Inferior parietal cortex (tissue), 1 donor: ENCODE data around the gene CLASP1.
"Not testable (repeated sequence)": the region's sequence is repeated elsewhere in the genome, so short reads cannot be mapped to it uniquely, and the experiment has no call there.

ENCODE experiments used
- DNase-seq: peaks from one replicate; pipeline ENCODE4 v3.0.0-alpha.2; 2016; ENCODE audit errors: extremely low spot score

The CLASP1 gene

DNA sequence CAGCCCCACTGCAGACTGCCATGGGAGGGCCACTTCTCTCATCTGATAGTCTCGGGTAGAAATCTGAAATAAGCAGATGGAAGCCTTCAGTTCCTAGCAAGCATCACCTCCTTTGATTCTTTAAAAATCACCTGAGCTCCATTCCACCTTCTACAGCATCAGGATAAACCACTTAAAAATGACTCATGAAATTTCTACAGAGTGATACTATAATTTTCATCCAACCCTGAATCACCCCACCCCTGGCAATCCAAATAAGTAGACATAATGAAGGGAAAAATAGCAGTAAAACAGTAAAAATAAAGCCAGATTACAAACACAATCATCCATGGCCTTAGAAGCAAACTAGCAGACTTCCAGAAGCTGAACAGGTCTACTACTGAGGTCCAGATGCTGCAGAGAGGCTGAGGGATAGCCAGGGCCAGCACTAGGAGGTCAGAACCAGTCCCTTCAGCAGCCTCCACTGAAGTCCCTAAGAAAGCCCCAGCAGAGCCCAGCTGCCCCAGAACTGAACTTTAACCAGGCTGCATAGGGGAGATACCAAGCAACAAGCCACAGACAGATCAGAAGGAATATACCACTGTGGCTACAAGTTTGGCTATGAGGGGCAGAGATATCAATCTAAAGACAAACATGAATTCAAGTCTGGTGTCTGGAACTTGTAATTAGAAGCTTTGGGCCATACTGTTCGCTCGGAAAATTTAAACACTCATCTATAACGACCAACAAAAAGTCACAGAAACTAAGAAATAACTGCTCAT lies 173.3 kb downstream of the CLASP1 start:
- DNase-seq = no peak

DNA sequence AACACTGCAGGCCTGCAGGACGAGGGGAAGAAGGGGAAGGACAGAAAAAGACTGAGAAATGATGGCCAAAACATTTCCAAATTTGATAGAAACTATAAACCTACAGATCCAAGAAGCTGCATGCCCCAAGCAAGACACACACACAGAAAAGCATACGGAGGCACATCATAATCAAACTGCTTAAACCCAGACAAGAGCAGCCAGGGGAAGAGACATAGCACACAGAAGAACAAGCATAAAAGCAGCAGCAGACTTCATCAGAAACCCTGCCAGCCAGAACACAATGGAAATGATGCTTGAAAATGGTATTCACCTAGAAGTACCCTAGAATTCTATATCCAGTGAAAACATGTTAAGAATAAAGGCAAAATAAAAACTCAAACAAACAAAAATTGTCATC lies 175.8 kb downstream of the CLASP1 start:
- DNase-seq = no peak

- no peak for DNase-seq
Measured at GRCh38 chr2:121472470-121472993, 176.7 kb downstream of the CLASP1 start.

DNA sequence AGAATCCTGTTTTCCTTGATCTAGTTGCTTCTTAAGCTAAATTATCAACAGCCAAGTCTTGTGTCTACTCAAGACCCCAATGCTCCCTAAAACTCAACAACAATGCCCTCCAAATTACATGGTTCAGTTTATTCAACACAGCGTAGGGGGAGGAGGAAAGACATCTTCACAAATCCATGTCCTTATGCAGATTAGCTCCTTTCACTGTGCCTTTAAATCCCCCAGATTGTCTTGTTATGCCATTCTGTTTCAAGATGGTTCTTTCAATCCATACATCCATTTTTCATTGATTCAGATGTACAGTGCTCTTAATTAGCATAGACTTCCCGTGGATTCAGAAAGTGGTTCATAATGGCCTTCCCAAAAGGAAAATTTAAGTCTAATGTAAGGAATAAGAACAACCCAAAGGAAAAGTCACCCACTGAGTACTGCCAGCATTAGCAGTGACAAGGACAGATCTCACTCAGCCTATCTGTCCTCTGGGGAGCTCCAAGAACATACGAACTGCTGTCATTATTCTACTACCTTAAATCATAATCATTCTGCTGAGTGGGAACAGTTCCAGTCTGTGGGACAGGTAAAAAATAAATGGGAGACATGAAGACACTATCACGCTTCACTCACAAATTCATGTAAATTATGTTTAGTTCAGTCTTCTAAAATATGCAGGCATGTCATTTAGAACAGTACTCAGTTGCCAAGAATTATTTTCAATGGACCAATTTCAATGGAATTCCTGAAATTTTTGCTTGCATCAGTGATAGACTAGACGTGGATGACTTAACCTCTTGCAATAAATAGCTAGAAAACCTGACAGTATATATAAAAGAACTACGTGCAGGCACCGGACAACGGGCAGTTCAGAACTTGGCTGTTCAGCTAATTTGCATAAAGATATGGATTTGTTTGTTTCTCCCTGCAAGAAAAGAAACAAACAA lies 177.5 kb downstream of the CLASP1 start:
- no peak for DNase-seq

DNA sequence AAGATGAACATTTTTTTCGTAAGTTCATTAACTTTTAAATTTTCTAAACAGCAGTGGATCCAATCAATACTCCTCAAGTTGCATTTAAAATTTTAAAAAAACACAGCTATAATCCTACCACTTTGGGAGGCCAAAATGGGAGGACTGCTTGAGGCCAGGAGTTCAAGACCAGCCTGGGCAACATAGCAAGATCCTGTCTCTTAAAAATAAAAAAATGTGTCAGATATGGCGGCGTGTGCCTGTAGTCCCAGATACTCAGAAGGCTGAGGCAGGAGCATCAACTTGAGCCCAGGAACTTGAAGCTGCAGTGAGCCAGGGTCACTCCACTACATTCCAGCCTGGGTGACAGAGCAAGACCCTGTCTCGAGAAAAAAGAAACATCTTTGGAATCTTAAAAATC lies 178.3 kb downstream of the CLASP1 start:
- DNase-seq = no peak

- no peak for DNase-seq
Measured at GRCh38 chr2:121469356-121469755, 179.9 kb downstream of the CLASP1 start.

- DNase-seq = no peak
Measured at GRCh38 chr2:121468936-121469335, 180.3 kb downstream of the CLASP1 start.

- DNase-seq = no peak
Measured at GRCh38 chr2:121459291-121459690, 190.0 kb downstream of the CLASP1 start.

- DNase-seq = no peak
Measured at GRCh38 chr2:121456325-121456724, 192.9 kb downstream of the CLASP1 start.

GRCh38 chr2:121455446-121455845 lies 193.8 kb downstream of the CLASP1 start:
- DNase-seq = no peak

GRCh38 chr2:121454549-121455090 lies 194.6 kb downstream of the CLASP1 start:
- no peak for DNase-seq

DNA sequence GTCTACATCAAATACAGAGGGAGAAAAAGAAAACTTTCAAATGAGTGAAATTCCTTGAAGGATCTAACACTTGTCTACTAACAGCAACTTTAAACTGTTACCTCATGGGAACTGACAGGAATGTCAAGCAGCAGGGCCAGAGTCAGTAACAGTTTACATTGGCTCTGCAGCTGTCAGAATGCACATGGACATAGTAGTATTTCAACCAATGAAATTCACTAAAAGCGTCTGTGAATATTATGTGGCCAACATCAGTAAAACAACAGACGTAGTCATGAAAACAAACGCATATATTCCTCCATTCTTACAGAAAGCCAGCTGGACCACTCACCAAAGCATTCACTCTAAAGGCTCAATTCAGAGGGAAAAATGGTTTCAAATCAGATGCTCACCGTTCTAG lies 197.9 kb downstream of the CLASP1 start:
- no peak for DNase-seq

DNA sequence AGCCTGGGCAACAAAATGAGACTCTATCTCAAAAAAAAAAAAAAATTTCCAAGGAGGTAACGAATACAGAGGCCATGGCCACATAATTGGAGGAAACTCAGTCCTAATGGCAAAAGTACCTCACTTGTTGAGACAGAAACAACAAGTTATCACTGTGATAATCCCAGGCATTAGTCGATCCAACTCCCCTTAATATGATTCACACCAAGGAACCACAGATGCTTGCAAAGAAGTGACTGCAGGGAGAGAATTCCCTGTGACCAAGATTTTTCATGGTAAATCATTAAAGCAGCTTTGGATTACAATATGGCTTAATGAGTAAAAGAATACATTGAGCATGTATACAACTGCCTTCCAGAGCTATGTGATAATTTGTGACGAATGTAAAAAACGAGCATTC lies 199.0 kb downstream of the CLASP1 start:
- DNase-seq = no peak

DNA sequence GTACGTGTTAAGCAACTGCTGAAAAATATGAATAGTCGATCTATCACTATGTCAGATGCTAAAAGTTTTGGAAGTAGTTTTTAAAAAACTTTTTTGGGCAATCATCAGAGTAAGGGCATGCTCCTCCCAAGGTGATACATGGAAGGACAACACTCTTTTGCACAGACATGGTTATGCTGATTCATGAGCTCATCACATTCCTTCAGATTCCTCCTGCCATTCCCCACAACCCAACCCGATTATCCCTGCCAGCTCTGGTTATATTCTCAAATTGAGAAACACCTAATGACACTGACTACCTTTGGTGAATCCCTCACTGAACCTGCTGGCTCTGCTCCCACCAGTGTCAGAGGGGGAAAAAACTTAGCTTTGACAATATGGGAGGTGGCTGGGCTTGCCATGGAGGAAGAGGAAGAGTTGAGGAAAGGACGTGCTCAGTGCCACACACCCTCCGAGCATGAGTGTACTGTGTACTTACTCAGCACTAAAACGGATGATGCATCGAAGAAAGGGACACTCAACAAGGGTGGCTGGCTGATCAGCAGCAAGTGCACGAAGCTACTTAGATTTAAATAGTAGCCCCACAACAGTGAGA lies 202.5 kb downstream of the CLASP1 start:
- no peak for DNase-seq

DNA sequence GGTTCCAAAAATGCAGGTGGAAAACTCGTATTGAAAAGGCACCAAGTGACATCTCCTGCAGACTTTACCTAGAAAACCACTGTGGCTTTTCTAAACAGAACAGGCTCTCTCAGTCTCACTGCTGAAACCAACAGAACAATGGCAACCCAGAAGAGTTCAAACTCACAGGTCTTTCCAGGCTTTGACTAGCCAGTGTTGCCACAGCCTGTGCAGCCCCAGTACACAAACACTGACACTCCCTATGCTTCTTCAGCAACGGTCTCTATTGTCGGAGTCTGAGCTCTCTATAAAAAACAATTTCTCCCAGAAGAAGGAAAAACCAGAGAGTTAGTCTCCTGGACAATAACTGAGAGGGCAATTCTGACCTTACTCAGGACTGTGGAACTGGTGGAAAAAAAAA lies 206.4 kb downstream of the CLASP1 start:
- DNase-seq = no peak

GRCh38 chr2:121438290-121438689 lies 211.0 kb downstream of the CLASP1 start:
- DNase-seq = not testable (repeated sequence)

- DNase-seq = no peak
Measured at GRCh38 chr2:121436918-121437317, 212.3 kb downstream of the CLASP1 start.

DNA sequence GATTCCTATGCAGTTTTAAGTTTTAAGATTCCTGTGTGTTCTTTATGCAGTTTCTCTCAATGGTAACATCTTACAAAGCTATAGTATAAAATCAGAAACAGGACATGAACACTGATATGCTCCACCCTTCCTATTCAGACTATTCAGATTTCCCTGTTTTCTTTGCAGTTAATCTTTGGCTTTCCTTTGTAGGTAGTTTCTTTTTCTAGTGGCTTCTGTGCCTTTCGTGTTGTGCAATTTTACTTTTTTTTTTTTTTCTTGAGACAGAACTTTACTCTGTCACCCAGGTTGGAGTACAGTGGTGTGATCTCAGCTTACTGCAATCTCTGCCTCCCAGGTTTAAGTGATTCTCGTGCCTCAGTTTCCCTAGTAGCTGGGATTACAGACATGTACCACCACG lies 213.5 kb downstream of the CLASP1 start:
- no peak for DNase-seq

- no peak for DNase-seq
Measured at GRCh38 chr2:121431214-121431613, 218.0 kb downstream of the CLASP1 start.

- DNase-seq = no peak
Measured at GRCh38 chr2:121429927-121430520, 219.2 kb downstream of the CLASP1 start.

GRCh38 chr2:121429119-121429903 lies 220.0 kb downstream of the CLASP1 start:
- no peak for DNase-seq
